ENCODE results near the gene N4BP2L2.

The N4BP2L2 gene

DNA sequence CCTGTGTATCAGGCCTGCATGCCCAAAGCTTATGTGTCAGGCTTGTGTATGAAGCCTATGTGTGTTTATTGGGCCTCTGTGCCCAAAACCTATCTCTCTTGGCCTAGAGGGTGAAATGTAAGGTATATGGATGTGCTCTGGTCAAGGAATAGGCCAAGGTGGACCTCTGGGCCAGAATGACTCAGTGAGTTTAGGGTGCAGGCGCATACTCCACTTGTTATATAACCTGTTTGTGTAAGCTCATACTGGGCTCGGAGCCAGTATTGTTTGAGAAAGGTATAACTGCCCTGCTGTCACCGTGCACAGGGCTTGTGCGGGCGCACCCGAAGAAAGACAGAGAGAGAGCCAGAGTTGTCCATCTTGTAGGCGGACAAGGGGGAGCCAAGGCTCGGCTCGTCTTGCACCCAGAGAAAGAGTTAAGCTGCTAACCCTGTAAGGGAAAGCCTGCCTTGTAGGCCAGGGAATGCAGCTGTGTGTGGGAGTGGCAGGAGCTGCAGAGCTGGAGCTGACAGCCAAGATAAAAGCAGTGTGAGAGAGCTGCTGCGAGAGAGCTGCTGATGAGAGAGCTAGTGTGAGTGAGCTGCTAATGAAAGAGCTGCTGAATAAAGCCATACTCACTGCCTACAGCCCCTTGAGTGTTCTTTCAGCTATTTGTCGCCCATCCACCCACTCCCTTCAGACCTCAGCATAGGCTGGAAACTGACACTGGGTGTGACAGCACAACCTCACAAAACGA is 67.2 kb downstream of the N4BP2L2 start:
- no peaks in the 10 kb centered on the region for H3K27me3 ChIP-seq (ENCODE audit: low read length)
- H3K9ac ChIP-seq (ENCODE audit: low read length), result no peak overlapping the region
- H3F3A ChIP-seq (ENCODE audit: insufficient read depth), result no peaks in the 10 kb centered on the region
- no peaks in the 10 kb centered on the region for H4K20me1 ChIP-seq (ENCODE audit: low read depth, low read length)
- no peak overlapping the region for H3K4me2 ChIP-seq (ENCODE audit: low read depth, low read length, poor library complexity, severe bottlenecking)
- no peak overlapping the region for H3K4me3 ChIP-seq (ENCODE audit: insufficient read depth, low read length, poor library complexity, severe bottlenecking)
- TF ChIP-seq CTCF (IDR thresholded peaks at IDR 0.05; ENCODE audit: insufficient read depth, low read length, poor library complexity, severe bottlenecking) (no peak), EZH2phosphoT487 (conservative IDR thresholded peaks at IDR 0.05; ENCODE audit: low read length) (no peak)
- H3K9me2 ChIP-seq (replicated peaks; ENCODE audit: insufficient read depth, low read length), result no peaks in the 10 kb centered on the region
- H3K27ac ChIP-seq (ENCODE audit: low read depth, low read length), result no peak overlapping the region
- H2AFZ ChIP-seq (ENCODE audit: low read depth, low read length, severe bottlenecking), result no peak overlapping the region
- H3K36me3 ChIP-seq (ENCODE audit: low read length), result no peaks in the 10 kb centered on the region
- no peaks in the 10 kb centered on the region for H3K79me2 ChIP-seq (ENCODE audit: insufficient read depth, low read length)
- H3K9me3 ChIP-seq (ENCODE audit: insufficient read depth, low read length), result no peaks in the 10 kb centered on the region

DNA sequence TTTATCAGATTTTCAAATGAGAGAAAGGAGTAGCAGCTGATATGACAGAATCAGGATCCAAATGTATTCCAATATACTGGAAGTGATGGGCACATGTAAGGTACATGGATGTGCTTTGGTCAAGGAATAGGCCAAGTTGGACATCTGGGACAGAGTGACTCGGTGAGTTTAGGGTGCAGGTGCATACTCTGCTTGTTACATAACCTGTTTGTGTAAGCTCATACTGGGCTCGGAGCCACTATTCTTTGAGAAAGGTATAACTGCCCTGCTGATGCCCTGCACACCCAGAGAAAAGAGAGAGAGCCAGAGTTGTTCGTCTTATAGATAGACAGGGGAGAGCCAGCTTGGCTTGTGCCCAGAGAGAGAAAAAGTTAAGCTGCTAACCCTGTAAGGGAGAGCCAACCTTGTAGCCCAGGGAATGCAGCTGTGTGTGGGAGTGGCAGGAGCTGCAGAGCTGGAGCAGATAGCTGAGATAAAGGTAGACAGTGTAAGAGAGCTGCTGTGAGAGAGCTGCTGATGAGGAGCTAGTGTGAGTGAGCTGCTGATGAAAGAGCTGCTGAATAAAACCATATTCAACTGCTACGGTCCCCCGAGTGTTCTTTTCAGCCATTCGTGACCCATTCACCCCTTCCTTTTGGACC is 70.0 kb downstream of the N4BP2L2 start:
- Histone ChIP-seq H3K4me3 (ENCODE audit: insufficient read depth, low read length, poor library complexity, severe bottlenecking) (no peak overlapping the region), H3K27ac (ENCODE audit: low read depth, low read length) (no peak overlapping the region), H3K4me2 (ENCODE audit: low read depth, low read length, poor library complexity, severe bottlenecking) (no peak overlapping the region)

DNA sequence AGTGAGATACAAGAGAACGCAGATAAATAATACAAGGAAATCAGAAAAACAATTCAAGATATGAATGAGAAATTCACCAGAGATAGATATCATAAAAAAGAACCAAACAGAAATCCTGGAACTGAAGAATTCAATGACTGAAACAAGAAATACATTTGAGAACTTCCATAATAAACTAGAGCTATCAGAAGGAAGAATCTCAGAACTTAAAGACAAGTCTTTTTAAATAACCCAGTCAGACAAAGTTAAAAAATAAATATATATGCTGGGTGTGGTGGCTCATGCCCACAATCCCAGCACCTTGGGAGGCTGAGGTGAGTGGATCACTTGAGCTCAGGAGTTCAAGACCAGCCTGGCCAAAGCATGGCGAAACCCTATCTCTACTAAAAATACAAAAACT is 82.0 kb downstream of the N4BP2L2 start:
- H3K9ac ChIP-seq (ENCODE audit: low read length), result no peak overlapping the region
- H3K27me3 ChIP-seq (ENCODE audit: low read length), result no peaks in the 10 kb centered on the region
- no peak for TF ChIP-seq CTCF (IDR thresholded peaks at IDR 0.05; ENCODE audit: insufficient read depth, low read length, poor library complexity, severe bottlenecking)
- no peak for TF ChIP-seq EZH2phosphoT487 (conservative IDR thresholded peaks at IDR 0.05; ENCODE audit: low read length)
- no peaks in the 10 kb centered on the region for H3F3A ChIP-seq (ENCODE audit: insufficient read depth)
- no peak overlapping the region for H3K4me3 ChIP-seq (ENCODE audit: insufficient read depth, low read length, poor library complexity, severe bottlenecking)
- no peak overlapping the region for H3K4me2 ChIP-seq (ENCODE audit: low read depth, low read length, poor library complexity, severe bottlenecking)
- H2AFZ ChIP-seq (ENCODE audit: low read depth, low read length, severe bottlenecking), result no peak overlapping the region
- no peak overlapping the region for H3K27ac ChIP-seq (ENCODE audit: low read depth, low read length)
- no peaks in the 10 kb centered on the region for H3K36me3 ChIP-seq (ENCODE audit: low read length)
- H3K9me2 ChIP-seq (replicated peaks; ENCODE audit: insufficient read depth, low read length), result no peaks in the 10 kb centered on the region
- peaks cover 6% of the 10 kb centered on the region; the same call in 1 of the 2 replicates for H3K9me3 ChIP-seq (ENCODE audit: insufficient read depth, low read length)
- no peaks in the 10 kb centered on the region for H4K20me1 ChIP-seq (ENCODE audit: low read depth, low read length)
- H3K79me2 ChIP-seq (ENCODE audit: insufficient read depth, low read length), result no peaks in the 10 kb centered on the region

More for the DNA sequence above, 70.0 kb downstream of the N4BP2L2 start:
- Histone ChIP-seq H3K36me3 (ENCODE audit: low read length) (no peaks in the 10 kb centered on the region), H3K79me2 (ENCODE audit: insufficient read depth, low read length) (no peaks in the 10 kb centered on the region), H3F3A (ENCODE audit: insufficient read depth) (no peaks in the 10 kb centered on the region), H3K9ac (ENCODE audit: low read length) (no peak overlapping the region), H4K20me1 (ENCODE audit: low read depth, low read length) (no peaks in the 10 kb centered on the region), H2AFZ (ENCODE audit: low read depth, low read length, severe bottlenecking) (no peak overlapping the region), H3K9me2 (replicated peaks; ENCODE audit: insufficient read depth, low read length) (no peaks in the 10 kb centered on the region), H3K27me3 (ENCODE audit: low read length) (no peaks in the 10 kb centered on the region), H3K9me3 (ENCODE audit: insufficient read depth, low read length) (no peaks in the 10 kb centered on the region)
- TF ChIP-seq CTCF (IDR thresholded peaks at IDR 0.05; ENCODE audit: insufficient read depth, low read length, poor library complexity, severe bottlenecking) (no peak), EZH2phosphoT487 (conservative IDR thresholded peaks at IDR 0.05; ENCODE audit: low read length) (no peak)

Data from SU-DHL-6 (cell line).